Measurements from ENCODE around the gene ESYT2.

DNA sequence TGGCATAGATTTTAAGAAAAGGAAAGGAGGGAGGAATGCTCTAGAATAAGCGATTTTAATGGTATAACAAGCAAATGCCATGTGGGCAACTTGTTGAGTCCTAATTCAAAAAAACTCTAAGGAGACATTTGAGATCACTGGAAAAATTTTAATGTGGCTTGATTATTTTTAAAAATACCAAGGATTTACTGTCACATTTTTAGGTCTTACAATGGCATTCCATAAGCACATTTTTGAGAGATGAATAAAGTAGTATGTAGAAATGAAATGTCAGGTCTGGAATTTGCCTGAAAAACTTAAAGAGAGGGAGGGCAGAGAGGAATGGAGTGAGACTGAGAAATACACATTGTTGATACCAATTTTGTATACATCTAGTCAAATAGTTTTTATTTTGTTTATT, 145.0 kb downstream of the ESYT2 start:
- TF ChIP-seq POLR2AphosphoS5 (IDR thresholded peaks at IDR 0.05) (no peak), EP300 (IDR thresholded peaks at IDR 0.05) (no peak)
- TF ChIP-seq, protein P1, sequence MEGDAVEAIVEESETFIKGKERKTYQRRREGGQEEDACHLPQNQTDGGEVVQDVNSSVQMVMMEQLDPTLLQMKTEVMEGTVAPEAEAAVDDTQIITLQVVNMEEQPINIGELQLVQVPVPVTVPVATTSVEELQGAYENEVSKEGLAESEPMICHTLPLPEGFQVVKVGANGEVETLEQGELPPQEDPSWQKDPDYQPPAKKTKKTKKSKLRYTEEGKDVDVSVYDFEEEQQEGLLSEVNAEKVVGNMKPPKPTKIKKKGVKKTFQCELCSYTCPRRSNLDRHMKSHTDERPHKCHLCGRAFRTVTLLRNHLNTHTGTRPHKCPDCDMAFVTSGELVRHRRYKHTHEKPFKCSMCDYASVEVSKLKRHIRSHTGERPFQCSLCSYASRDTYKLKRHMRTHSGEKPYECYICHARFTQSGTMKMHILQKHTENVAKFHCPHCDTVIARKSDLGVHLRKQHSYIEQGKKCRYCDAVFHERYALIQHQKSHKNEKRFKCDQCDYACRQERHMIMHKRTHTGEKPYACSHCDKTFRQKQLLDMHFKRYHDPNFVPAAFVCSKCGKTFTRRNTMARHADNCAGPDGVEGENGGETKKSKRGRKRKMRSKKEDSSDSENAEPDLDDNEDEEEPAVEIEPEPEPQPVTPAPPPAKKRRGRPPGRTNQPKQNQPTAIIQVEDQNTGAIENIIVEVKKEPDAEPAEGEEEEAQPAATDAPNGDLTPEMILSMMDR (IDR thresholded peaks at IDR 0.05): no peak
